HG03521 (cell line): ENCODE measurements around the gene SGCG.
"Not testable (repeated sequence)": the region's sequence is repeated elsewhere in the genome, so short reads cannot be mapped to it uniquely, and the experiment has no call there.

Experiments used
- ATAC-seq: cut with Tn5 transposase; IDR thresholded peaks from one replicate; pipeline ENCODE4 v1.9.1; 2021; ENCODE audit warnings: mild to moderate bottlenecking, moderate library complexity; ENCODE audit not compliant: unreplicated experiment

The SGCG gene

GRCh38 chr13:23180711-23181110 lies at the start of gene SGCG:
Gene SGCG (plus strand): TSS chr13:23180979. CDS start chr13:23203695, 22,716 bp downstream.
- ATAC-seq: no peak

DNA sequence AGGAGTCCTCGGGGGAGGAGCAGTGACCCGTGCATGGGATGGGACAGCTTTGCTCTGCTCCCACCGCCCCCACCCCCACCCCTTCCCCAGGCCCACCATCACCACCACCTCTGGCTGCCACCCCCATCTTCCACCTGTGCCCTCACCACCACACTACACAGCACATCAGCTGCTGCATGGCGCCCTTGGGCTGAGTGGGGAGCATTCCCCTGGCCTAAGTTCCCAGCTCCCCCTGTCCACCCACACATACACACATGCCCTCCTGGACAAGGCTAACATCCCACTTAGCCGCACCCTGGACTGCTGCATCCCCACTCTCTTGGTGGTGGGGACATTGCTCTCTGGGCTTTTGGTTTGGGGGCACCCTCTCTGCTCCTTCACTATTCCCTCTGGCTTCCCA lies 46.2 kb upstream of the SGCG start:
- no peak for ATAC-seq

- no peak for ATAC-seq
Measured at GRCh38 chr13:23140492-23140891, 40.3 kb upstream of the SGCG start.

DNA sequence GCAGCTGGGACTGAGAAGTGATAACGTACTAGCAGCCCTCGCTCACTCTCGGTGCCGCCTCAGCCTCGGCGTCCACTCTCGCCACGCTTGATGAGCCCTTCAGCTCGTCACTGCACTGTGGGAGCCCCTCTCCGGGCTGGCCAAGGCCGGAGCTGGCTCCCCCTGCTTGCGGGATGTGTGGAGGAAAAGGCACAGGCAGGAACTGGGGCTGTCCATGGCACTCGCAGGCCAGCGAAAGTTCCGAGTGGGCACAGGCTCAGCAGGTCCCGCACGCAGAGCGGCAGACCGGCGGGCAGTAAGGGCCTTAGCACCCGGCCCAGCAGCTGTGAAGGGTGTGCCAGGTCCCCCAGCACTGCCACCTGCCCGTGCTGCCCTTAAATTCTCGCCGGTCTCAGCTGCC lies 38.8 kb upstream of the SGCG start:
- no peak for ATAC-seq

DNA sequence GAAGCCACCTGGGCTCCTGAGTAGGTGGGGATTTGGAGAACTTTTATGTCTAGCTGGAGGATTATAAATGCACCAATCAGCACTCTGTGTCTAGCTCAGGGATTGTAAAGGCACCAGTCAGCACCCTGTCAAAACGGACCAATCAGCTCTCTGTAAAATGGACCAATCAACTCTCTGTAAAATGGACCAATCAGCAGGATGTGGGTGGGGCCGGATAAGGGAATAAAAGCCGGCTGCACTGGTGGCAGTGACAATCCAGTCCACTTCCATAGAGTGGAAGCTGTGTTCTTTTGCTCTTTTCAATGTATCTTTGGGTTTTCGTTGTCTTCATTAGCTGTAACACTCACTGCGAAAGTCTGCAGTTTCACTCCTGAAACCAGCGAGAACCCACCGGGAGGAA lies 38.2 kb upstream of the SGCG start:
- not testable (repeated sequence) for ATAC-seq

GRCh38 chr13:23144431-23144830 lies 36.3 kb upstream of the SGCG start:
- no peak for ATAC-seq

- no peak for ATAC-seq
Measured at GRCh38 chr13:23146006-23146405, 34.8 kb upstream of the SGCG start.

GRCh38 chr13:23146811-23147625 lies 33.8 kb upstream of the SGCG start:
- no peak for ATAC-seq

DNA sequence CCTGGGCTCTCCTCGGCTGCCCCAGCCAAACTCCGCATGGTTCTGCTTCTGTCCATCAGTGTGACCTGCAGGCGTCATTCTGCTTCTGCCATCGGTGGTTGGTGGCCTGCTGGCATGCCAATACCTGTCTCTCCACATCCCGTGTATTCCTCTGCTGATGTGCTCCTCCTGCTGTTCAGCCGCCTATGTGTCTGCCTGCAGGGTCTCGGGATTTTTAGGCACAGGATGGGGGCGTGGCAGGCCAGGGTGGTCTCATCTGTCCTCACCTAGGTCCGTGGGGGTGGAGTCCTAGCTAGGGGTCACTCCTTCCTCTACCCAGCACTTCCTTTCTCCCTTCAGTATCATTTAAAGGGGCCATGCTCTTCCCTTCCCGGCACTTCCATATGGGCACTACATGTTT lies 33.0 kb upstream of the SGCG start:
- ATAC-seq: no peak

DNA sequence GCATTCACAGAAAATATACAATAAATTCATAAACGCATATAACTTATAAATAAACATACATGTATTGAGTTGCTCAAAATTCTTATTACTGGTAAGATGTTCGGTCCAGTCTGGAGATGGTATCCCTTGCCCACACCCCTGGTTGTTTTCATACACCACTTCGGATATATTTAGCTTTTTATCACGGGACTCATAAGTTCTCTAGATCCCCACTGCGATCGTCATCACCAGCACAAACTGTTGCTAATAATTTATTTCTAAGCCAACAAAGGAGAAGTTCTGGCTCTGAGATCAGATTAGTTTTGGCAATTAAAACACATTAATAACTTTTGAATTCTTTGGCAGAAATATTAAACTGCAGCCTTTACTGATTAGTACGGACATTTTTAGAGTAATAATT lies 23.0 kb upstream of the SGCG start:
- ATAC-seq: no peak

GRCh38 chr13:23159205-23159759 lies 21.5 kb upstream of the SGCG start:
- ATAC-seq: no peak

GRCh38 chr13:23159760-23160637 lies 20.8 kb upstream of the SGCG start:
- ATAC-seq: no peak

DNA sequence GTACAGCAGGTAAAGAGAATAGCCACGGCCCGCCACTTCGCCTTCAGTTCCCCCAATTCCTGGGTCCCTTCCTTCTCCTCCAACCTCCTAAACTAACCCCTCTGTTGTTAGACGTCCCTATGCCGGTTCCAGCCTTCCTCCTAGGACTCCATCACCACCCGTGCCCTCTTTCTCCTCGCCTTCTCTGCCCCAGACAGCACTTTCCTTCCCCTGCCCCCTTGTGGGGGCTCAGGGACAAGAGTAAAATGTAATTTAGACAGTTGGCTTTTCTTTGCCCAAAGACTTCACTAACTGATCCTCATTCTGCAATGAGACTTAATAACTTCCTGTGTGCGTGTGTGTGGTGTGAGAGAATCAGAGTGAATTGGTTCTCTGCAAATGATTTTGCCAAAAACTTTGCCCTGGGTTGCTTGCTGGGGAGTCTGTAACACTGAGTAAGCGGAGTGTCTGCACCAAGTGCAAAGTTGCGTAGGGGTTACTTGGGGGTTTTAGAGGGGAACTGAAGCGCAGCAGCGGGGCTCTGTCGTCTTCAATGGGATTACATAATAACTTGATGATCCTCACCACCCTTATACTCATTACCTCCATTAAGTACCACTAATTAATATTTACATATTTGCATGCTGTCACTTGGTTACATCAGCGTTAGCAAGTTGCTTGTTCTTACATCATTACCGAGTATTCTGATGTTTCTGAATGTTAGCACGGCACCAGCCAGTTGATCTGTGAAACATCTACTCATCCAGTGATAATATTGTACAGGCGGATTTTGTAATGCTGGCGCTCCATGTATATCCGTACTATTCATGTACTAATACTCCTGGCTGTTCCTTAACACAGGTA lies 19.9 kb upstream of the SGCG start:
- ATAC-seq: no peak

DNA sequence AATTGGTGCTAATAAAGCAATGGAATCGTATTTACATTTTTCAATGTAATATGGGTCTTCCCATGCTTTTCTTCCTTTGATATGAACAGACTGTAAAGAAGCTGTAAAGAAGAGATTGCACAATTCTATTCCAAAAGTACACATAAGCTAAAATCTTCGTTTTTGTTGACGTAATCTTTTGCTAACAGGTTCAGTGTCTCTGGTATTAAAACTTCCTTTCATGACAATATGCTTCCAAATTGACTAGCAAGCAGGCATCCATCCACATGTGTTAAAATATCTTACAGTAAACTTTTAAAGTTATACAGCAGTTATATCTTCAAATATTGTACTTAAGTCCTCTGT lies 19.3 kb upstream of the SGCG start:
- no peak for ATAC-seq

GRCh38 chr13:23175920-23176319 lies 4.9 kb upstream of the SGCG start:
- no peak for ATAC-seq

DNA sequence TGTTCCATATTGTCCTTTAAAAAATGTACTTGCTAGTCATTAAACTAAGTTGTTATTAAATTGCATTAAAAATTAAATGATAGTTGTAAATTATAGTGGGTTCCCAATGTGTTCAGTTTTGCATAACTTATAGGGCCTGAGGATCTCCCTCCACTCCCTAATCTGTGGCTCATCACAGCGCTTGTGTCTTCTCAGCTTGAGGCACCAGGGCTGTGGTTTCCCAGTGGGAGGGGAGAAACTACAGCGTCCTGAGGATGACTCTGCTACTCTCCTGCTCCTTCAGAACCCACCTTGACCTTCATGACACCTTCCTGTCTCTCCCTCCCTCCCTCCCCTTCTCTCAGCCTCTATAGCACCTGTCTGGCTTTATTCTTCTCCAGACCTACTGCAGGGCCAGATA lies 1.4 kb downstream of the SGCG start:
- no peak for ATAC-seq

DNA sequence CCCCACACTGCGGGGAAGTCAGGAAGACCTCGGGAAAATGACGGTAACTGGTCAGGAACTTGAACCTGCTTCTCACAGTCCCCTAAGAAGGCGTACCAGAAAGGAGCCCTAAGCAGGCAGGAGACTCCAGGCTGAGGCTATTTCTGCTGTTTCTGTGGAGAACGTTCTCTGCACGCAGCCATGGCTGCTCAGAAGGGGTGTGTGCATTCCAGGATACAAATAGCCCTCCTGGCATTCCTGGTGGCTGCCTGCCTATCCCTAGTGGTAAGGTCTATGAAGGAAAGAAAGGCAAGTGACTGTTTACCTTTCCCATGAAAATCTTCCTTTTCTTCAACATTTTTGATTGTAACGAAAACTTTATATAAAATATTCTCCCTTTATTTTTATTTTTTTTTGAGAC lies 2.5 kb downstream of the SGCG start:
- ATAC-seq: no peak

DNA sequence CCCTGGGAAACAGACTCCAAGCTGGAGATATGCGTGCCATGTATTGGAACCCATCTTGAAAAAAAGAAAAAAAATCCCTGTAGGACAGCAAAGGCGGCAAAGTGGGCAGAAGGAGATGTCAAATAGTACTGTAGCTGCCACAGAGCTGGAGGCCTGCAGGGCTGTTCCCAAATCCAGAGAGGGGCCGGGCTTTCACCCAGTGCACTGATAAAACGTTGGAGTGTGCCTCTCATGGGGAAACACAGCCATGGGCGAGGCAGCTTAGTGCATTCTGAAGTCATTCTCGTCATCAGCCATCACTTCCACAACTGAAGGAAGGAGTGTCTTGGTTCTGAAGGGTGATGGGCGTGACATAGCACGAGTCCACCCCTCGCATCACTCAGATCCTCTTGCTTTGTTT lies 4.8 kb downstream of the SGCG start:
- no peak for ATAC-seq

DNA sequence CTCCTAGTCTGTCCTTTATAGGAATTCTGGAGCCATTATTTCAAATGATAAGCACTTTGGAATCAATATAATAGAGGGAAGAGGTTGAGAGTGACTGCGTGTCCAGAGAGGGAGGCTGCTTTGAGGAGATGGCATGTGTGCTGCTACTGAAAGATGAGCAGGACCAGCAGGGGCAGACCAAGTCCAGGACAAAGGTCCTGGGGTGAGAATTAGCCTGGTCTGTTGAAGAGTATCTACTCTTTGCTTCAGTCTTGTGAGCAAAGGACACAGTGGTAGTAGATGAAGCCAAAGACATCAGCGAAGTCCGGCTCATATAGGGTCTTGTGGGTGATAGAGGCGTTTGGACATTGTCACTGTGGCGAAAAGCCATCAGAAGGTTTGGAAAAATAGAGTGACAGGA lies 21.1 kb downstream of the SGCG start:
- no peak for ATAC-seq

DNA sequence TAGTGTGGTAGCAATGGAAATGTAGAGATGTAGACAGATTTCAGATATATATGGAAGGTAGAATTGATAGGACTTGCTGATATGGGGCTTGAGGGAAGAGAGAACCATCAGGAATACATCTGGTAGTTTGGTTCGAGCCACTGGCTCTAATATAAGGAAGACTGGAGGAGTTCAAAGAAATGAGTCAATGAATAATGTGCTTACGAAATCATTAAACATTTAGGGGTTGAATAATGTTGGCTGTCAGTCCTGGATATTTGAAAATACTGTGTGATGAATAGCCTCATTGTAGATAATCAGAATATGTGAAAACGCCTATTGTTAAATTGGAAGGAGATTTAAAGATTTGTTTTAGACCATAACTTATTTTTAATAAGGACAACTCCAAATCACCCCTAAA lies 21.6 kb downstream of the SGCG start:
- ATAC-seq: no peak

- no peak for ATAC-seq
Measured at GRCh38 chr13:23203516-23203915, 22.7 kb downstream of the SGCG start.
